Measurements from ENCODE around the gene A4GALT. TPM values are rescaled to one million over a fixed set of nuclear protein-coding genes. Genes with fewer than 3 reads are reported as not detected.

A4GALT gene
- total and polyA plus RNA-seq, 2 of the 13 experiments (the other 11 are each of a cell fraction or from before 2014, with no cell fraction given) = 0.09 to 1.1 TPM

DNA sequence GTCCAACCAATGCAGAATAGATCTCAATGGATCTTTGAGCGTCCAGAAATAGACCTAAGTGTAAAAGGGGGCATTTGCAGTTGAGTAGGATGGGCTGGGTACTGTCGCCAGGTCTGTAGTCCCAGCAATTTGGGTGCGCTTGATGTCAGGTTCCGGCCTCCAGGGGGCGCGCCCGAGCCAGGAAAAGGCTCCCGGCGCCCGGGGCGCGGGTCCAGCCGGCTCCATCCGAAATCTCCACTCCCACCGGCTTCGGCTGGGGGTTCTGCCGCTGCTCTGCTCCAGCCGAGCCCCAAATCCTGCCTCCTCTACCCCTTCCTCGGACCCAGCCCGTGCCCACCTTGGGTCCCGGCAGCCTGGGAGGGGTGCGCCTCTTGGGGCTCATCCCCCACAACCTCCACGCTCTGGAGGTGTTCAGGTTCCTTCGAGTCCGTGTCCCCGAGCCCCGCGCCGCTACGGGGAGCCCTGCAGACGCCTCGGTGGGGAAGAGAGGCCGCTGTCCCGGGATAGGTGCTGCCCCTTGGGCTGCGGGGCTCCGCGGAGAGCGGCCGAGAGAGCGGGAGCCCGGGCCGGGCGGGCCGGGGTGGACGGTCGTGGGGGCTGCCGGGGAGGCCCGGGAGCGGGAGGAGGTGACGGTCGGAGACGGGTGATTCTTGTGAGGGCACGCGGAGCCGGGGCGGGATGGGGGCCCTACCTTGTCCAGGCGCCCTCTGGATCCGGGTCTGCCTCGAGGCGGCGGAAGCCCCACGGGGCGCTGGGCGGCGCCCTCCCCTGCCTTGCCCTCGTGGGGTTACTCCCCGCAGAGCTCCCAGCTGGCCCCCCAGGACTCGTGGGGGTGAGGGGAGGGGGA is 58.5 kb downstream of the A4GALT start (continued):
- TF ChIP-seq, protein P1, sequence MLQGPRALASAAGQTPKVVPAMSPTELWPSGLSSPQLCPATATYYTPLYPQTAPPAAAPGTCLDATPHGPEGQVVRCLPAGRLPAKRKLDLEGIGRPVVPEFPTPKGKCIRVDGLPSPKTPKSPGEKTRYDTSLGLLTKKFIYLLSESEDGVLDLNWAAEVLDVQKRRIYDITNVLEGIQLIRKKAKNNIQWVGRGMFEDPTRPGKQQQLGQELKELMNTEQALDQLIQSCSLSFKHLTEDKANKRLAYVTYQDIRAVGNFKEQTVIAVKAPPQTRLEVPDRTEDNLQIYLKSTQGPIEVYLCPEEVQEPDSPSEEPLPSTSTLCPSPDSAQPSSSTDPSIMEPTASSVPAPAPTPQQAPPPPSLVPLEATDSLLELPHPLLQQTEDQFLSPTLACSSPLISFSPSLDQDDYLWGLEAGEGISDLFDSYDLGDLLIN (CRISPR knock-in tag; IDR thresholded peaks at IDR 0.05; ENCODE audit: borderline replicate concordance) = no peak
- TF ChIP-seq RXRA (CRISPR knock-in tag; IDR thresholded peaks at IDR 0.05) (0 out of 2 replicates have a peak, but pooled peaks have one; percentile 34), ZNF83 (CRISPR knock-in tag; IDR thresholded peaks at IDR 0.05; ENCODE audit: borderline replicate concordance) (no peak), ZFYVE20 (CRISPR knock-in tag; IDR thresholded peaks at IDR 0.05; ENCODE audit: borderline replicate concordance, low read depth) (no peak), SRSF9 (IDR thresholded peaks at IDR 0.05; ENCODE audit: borderline replicate concordance, insufficient read depth, low read depth, low read length, poor library complexity, severe bottlenecking) (no peak), ZNF782 (CRISPR knock-in tag; IDR thresholded peaks at IDR 0.05; ENCODE audit: borderline replicate concordance) (no peak), MBD4 (IDR thresholded peaks at IDR 0.05; ENCODE audit: borderline replicate concordance, low read length) (no peak), CCAR2 (optimal IDR thresholded peaks at IDR 0.05; ENCODE audit: low read depth, low read length) (no peak), ELF4 (CRISPR knock-in tag; IDR thresholded peaks at IDR 0.05; ENCODE audit: borderline replicate concordance) (no peak), ETV5 (CRISPR knock-in tag; IDR thresholded peaks at IDR 0.05; ENCODE audit: borderline replicate concordance) (no peak; the same call in 1 of the 2 replicates), ZNF761 (CRISPR knock-in tag; conservative IDR thresholded peaks at IDR 0.05) (no peak), MTA1 (CRISPR knock-in tag; IDR thresholded peaks at IDR 0.05; ENCODE audit: borderline replicate concordance) (no peak; the same call in 1 of the 2 replicates), NFRKB (IDR thresholded peaks at IDR 0.05) (no peak), ZNF367 (CRISPR knock-in tag; IDR thresholded peaks at IDR 0.05; ENCODE audit: borderline replicate concordance) (no peak), GABPA (IDR thresholded peaks at IDR 0.05; ENCODE audit: low read depth, low read length) (no peak), GABPA (CRISPR knock-in tag; IDR thresholded peaks at IDR 0.05; ENCODE audit: low read depth) (no peak), HOXA9 (CRISPR knock-in tag; IDR thresholded peaks at IDR 0.05; ENCODE audit: borderline replicate concordance) (no peak)
- TF ChIP-seq, protein P2, sequence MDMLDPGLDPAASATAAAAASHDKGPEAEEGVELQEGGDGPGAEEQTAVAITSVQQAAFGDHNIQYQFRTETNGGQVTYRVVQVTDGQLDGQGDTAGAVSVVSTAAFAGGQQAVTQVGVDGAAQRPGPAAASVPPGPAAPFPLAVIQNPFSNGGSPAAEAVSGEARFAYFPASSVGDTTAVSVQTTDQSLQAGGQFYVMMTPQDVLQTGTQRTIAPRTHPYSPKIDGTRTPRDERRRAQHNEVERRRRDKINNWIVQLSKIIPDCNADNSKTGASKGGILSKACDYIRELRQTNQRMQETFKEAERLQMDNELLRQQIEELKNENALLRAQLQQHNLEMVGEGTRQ (IDR thresholded peaks at IDR 0.05; ENCODE audit: low read depth, low read length) = no peak
- TF ChIP-seq, protein P2 (CRISPR knock-in tag; IDR thresholded peaks at IDR 0.05; ENCODE audit: borderline replicate concordance) = no peak
- TF ChIP-seq, protein P3, sequence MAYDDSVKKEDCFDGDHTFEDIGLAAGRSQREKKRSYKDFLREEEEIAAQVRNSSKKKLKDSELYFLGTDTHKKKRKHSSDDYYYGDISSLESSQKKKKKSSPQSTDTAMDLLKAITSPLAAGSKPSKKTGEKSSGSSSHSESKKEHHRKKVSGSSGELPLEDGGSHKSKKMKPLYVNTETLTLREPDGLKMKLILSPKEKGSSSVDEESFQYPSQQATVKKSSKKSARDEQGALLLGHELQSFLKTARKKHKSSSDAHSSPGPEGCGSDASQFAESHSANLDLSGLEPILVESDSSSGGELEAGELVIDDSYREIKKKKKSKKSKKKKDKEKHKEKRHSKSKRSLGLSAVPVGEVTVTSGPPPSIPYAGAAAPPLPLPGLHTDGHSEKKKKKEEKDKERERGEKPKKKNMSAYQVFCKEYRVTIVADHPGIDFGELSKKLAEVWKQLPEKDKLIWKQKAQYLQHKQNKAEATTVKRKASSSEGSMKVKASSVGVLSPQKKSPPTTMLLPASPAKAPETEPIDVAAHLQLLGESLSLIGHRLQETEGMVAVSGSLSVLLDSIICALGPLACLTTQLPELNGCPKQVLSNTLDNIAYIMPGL (CRISPR knock-in tag; IDR thresholded peaks at IDR 0.05; ENCODE audit: borderline replicate concordance in 1 of 2, low read depth in 1 of 2) = 0 out of 4 replicates have a peak, but pooled peaks of 1 of the 2 experiments have one; percentile 51

All from HepG2 (cell line).